GM19468 (cell line): ENCODE results near the gene RBKS.

Source experiments
- ATAC-seq: cut with Tn5 transposase; IDR thresholded peaks from one replicate; pipeline ENCODE4 v1.9.1; 2021; ENCODE audit warnings: mild to moderate bottlenecking, moderate library complexity, moderate number of reproducible peaks; ENCODE audit not compliant: unreplicated experiment; ENCODE audit errors: extremely low read depth

Gene RBKS

DNA sequence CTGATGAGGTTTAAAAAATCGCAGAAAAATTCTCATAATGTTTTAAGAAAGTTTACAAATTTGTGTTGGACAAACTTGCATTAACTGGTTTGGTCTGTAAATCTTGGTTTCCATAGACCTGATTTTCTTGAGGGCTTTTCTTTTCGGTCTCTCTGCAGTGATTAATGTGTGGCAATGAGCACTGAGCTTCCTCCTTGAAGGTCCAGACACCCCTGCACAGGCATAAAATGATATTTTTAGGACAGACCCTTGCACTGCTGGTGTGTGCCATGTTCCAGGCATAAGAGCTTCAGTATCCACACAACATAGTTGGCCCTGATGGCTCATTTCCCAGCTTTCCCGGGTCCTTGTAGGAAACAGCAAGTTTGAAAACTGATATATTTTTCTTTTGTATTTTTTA lies 85.0 kb downstream of the RBKS start:
- ATAC-seq: no peak

DNA sequence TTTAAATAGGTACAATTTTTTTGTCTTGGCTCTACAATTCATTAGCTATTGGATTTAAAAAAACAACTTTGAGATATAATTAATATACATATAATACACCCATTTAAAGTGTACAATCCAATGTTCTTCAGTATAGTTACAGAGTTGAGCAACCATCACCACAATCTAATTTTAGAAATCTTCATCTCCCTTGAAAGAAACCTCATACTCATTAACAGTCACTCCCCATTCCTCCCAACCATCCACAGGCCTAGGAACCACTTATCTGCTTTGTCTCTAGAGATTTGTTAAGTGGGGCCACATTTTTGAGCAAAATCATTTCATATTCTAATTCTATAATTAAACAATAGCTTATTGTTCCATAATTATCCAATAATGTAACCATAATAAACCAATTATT lies 86.0 kb downstream of the RBKS start:
- ATAC-seq: no peak

DNA sequence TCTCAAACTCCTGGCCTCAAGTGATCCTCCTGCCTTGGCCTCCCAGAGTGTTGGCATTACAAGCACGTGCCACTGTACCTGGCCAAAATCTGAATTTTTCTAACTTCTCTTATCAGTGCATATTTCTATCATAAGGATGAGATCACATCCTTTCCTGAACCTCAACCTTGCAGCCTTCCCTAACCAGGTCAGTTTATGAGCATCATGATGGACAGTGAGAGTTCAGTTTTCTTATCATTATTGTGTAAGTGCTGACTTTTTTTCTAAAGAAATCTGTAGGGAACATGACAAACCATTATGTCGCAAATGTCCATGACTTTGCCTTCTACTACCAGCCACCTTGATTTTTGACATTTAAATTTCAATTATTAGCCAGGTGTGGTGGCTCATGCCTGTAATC lies 87.1 kb downstream of the RBKS start:
- no peak for ATAC-seq

DNA sequence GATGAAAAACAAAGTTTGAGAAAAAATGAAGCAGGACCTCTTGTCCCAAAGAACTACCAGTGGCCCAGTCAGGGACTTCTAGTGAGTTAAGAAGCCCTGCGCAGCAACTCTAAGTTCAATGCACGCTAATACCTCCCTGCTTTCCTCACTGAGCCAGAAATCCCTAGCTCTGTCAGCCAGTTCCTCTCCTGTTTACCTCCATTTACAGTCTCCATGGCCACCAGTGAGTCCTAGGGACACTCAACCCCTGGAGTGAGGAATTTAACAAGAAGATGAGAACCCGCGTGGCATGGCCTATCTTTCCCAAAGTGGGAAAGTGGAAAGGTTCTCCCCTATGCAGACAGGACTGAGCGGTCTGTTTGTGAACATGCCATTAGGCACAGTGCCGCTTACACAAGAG lies 87.6 kb downstream of the RBKS start:
- no peak for ATAC-seq

DNA sequence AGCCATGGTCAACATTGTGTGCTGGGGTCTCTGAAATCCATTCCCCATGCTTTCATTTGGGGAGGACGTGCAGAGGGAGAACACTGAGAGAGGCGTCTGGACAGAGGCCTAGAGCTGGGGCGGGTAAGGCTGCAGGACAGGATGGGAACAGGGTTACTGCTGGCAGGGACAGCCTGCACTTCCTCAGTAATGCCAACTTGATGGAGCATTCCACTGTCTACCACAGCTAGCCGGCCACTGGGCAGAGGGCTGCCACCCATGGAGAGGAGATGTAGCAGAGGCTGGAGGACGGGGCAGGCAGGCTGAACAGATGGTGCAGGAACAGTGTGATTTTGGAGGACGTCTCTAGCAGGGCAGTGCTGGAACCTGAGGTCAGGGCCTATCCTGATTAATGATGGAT lies 89.3 kb downstream of the RBKS start:
- no peak for ATAC-seq

DNA sequence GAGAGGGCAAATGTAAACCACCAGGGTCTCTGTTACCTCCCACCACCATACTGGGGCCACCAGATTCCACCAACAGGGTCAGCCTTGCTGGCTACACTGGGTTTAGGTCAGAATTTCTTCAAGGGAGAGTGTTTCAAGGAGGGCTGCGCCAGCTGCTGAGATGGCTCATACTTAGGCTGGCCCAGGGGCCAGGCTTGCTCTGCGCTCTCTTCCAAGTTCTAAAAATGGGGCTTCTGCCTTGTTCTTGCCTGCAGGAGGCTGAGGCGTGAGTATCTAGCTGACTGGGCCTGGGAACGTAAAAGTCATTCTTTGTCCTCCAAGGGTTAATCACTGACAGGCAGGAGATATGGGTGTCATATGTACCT lies 90.6 kb downstream of the RBKS start:
- no peak for ATAC-seq

DNA sequence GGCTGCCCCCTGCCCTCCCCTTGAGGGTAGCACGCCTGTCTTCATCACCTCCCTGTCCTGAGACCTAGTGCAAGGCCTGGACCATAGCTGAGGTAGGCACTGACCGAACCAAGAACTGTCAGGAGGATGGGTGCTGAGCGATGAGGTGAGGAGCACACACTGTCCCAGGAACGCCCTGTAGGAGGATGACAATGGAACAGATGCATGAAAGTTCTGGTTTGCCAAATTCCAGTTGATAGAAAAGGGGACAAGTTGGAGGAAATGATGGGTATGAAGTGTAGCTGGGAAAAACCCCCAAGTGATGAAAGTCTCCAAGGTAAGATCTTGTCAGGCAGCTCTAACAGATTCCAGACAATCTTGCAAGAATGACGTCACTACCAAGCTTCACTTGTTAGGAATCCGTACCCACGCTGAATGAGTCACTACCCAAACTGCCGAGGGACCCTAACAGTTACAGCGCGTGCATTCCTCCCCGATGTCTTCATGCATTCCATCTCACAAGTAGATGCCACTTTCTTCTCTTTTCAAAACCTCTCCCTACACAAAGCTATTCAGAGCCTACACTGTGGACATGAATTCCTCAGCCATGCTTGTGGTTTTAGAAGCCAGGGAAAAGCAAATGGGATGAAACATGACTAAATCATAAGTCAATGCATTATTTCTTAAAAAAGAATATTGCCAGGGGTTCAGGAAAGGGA lies 91.1 kb downstream of the RBKS start:
- no peak for ATAC-seq

DNA sequence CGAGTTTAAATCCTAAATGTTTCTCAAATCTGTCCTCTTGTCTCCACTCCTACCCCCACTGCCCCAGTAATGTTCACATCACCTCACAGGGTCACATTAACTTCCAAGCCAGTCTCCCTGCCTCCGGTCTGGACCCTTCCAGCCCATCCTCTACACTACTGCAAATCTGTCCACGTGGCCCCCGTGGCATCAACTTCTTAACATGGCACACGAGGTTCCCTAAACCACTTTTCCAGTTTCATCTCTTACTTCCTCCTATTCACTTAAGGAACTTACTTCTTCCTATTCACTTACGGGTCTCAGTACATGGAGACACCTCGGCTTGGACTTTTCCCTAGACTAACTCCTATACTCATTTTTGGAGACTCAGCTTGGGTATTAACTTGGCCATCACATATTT lies 91.7 kb downstream of the RBKS start:
- no peak for ATAC-seq

DNA sequence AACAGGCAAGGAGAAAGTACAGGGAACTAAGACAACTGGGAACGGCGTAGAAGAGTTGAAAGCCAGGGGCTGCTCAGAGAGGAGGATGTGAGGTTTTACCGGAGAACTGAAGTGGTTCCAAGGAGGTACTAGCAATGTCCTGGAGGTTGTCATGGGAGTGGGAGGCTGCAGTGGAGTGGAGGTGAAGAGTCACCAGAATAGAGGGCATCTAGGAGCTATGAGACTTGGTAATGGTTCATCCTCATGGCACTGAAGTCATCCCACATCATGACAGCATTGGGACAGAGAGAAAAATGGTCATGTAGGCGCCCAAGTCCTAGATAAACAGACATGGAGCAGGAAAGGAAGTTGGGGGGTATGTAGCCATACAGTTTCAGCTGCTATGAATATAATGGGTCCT lies 92.3 kb downstream of the RBKS start:
- ATAC-seq: no peak

DNA sequence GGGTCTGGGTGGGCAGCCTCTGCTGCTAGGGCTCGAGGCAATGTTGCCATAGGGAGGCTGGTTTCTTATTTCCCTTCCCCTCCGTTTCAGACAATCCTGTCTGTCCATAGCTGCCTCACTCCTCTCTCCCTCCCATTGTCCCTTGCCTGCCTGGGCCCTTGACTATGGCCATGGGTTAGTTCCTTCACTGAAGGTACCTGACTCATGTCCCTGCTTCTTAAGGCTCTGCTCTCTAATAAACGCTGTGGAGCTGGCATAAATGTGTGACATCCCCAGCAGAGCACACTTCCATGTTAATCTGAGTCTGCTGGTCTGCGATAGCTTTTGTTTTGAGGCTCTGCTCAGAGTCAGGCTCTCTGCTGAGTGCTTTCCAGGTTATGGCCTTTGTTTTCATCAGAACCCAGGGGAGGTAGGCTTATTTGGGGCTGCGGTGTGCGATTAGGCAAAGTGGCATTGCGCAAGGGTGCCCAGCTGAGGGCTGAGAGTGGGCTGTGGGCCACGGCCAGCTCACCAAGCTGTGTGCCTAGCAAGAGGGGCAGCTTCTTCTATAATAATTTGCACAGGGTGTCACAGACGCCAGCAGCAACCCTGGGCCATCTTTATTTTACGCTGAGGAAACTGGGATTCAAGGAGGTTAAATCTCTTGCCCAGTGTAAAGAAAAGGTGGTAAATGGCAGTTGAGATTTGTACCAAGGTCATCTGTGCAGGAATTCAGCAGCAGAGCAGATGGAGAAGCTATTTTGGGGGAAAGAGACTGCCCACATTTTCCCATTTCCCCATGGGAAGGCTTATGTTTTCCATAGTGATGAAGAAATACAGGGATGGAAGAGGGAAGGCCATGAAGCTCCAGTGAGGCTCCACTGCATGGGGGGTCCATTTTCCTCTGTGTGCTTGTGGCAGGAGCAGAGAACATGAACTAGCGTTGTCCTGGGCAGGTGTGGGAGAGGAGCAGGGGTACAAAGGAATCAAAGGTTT lies 93.1 kb downstream of the RBKS start:
- no peak for ATAC-seq

DNA sequence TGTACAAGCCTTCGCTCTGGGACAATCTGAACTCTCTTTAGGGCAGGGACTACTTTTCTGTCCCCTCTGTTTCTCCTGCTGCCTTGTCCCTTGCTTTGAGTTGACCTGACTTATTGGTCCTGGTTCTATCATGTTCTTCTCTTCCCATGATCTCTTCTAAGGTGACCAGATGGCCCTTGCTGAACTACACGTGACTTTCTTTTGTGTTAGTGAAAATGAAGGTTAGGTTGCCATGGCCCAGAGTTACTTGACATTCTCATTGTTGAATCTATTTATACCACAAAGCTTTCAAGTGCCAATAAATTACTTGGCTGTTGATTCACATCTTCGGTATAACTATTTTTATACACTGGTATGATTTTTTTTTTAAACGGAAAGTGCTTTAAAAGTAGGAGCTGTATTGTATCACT lies 94.3 kb downstream of the RBKS start:
- ATAC-seq: no peak

DNA sequence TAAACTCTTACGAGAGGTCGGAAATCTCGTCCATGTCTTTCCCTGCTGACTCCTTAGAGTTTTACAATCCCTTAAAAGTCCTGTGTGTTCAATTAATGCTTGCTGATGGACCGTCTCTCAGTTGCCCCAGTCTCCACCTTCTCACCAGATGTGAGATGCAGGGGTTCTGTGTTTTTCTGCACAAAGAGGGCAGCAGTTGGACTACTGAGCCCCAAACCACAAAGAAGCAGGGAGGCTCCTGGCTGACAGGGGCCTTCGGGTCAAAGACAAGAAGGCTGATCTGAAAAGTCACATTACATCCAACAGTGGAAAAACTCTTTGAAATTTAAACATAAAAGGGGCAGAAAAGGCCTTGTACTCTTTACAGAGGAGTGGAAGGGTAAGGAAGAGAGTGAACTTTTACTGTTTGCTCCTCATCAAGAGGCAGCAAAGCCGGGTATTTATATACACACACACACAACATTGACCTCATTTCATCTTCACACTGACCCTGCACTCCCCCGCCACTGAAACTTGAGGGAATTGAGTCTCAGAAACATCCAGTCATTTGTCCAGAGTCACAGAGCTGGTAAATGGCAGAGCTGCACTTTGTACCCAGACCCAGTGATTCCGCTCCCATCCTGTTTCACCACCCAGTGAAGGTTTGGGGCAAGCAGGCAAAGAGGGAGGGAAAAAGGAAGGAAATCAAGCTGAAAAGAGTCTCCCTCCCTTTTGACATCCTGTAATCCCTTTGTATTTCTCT lies 94.9 kb downstream of the RBKS start:
- ATAC-seq: no peak

DNA sequence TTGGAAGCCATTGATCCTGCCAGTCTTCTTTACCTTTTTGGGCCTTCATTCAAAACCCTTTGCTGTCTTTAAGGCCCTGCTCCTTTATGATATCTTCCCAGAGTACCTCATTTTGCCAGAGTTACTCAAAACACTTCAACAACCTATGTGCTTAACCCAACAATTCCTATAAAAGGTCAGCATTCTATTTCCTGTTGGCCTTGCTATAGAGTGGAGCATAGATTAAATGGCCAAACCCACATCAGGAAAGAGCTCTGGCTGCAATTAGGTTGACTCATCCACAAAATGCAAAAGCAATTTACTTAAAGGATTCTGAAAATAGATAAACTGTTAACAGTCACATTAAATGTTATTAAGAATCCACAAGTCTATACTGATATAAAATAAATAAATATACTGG lies 97.4 kb downstream of the RBKS start:
- no peak for ATAC-seq

DNA sequence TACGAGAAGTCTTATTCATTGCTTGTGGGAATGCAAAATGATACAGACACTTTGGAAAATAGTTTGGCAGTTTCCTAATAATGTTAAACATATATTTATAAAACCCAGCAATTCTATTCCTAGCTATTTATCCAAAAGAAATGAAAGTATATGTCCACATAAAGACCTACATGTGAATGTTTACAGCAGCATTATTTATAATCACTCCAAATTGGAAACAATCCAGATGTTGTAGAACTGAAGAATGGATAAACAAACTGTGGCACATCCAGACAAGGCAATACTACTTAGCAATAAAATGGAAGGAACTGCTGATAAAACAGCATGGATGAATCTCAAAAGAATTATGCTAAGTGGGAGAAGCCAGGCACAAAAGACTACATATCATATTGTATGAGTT lies 99.4 kb downstream of the RBKS start:
- no peak for ATAC-seq

DNA sequence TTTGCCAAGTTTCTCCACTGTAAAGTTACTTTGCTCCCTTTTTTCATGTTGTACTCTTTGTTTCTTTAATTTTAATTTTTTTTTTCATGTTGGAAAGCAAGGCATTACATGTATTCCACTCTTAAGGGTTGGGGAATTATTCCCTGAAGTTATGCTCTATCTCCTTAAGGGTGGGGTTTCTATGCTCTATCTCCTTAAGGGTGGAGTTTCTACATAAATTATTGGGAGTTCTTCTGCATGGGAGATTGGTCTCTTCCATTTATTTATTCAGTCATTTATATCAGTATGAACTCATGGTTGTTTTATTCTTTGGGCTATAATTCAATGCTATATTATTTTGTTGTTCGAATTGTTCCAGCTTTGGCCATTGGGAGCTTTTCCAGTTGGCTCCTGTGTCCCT lies 107.5 kb downstream of the RBKS start:
- no peak for ATAC-seq

DNA sequence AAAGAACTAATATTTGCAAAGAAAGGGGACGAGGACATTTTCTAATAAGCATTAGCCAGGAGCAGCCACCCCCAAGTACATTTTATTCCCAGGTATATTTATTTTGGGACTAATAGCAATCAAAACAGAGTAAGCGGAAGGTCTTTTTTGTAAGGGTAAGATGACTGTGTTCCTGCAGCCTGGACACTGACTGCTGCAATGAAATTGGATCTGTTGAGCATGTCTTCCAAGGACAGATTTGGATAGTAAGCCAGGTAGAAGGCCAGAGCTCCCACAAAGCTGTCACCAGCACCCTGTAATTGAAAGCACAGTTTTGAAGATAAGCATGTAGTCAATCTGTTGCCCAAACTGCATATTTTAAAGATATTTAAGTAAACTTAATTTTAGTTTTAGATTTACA lies 108.7 kb downstream of the RBKS start:
- ATAC-seq: no peak

DNA sequence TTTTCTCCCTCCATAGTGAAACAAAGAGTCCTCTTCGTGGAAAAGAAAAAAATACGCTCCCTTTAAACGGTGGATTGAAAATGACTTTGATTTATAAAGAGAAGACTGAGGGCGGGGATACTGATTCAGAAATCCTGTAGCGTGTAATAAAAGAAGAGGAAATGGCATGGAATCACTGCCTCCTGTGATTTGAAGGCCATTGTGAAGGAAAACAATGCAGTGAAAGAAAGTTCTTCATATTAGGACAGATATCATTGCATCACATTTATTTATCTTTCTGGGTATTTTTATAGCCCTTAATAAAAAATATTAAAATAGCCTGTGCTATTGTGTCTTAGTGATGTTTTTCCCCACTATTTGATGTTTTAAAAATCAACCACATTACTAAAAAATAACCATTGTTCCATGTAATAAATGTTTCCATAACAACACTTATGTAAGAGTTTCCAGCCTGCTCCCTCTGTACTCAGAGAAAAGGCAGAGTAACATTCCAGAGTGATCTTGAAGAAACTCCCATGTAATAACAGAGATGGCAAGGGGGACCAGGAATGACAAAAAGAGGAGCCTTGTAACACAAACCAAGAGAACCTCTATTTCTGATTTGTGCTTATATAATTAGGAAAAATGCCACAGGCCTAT lies 110.7 kb downstream of the RBKS start:
- no peak for ATAC-seq

DNA sequence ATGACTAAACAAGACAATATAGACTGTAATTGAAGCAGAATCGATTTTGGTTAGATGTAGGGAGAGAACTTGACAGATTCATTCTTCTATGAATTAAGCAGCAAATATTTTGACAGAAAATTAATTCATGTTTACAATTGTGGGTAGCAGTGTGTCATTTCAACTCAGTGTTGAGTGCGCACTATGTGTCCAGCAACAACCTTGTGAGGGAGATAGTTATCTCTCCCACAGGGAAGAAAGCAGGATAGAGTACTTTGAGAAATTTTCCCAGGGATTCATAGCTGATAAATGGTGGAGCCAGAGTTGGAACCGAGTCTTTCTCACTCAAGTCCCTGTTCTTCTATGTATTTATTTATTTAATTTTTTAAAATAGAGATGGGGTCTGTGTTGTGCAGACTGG lies 113.5 kb downstream of the RBKS start:
- no peak for ATAC-seq

DNA sequence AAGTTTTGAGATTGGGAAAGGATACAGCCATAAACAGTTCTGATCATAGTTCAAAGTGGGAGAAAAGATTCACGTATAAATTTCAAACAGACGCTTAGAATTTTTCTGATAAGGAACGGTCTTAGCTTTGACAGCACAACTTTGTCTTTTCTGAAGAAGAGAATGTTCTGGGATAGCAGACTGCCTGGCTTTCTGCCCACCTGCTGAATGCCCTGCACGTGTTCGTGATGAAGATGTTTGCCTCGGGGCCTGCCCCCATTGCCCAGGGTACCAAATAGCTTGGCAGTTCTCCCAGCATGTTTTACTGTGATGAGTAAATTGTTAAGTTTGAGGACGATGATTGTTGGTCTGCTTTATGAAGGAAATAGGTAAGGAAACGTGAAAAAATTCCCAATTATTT lies 114.1 kb downstream of the RBKS start:
- ATAC-seq: no peak

DNA sequence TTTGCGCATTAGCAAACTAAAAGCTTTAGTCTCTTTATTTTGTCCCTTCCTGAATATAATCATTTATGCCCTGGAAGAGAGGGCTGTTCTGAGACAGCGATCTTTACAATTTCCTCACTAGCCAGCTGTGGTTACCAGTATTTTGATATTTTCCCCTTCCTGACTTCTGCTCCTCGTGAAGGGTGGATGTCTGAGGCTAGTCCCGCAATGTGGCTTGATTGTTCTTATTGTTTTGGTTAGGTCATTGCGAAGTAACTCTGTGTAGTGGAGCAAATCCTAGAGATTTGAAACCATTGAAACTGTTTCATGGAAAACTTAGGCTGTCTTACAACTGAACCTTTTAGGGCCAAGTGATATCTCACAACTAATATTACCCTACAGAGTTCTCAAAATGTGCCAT lies 116.2 kb downstream of the RBKS start:
- ATAC-seq: no peak

DNA sequence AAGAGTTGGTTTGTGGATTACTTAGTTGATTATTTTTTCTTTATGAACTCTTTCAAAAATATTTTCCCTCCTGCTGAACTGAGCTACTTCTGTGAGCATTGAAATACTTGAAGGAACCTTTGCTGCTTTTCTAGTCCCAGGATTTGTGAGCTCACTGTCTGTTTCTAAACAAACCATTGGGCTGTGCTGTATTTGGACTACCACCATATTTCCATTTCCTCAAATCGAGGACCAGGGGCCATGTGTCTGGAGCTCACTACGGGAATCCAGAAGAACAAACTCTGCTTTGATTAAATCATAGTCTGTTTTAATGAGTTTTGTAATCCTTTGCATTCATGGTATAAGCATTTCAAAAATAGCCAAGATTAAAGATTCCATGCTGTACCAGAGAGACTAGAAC lies 117.4 kb downstream of the RBKS start:
- ATAC-seq: no peak
